Stimulated activated naive CD8-positive, alpha-beta T cell treated with anti-CD3 and anti-CD28 coated beads, Interleukin-15, amount 100 ng/mL, for 72 hours (primary cell): ENCODE data around the gene MSX2.
A peak's percentile ranks its signal among the peaks of the same experiment; 100 is the strongest.

ENCODE experiments used
- ATAC-seq: fragments of 150-1000 bp; cut with Tn5 transposase; 2 replicates; pipeline ENCODE4 v1.10.0; 2021; ENCODE audit warnings: mild to moderate bottlenecking, moderate library complexity
- DNase-seq, 2 donors: peaks; one replicate each; pipeline ENCODE4 v3.0.0; 2021 to 2022
- H3K27ac Mint-ChIP-seq, 2 donors: one replicate each; pipeline ENCODE4 v1.8.0; 2022; ENCODE audit warnings: mild to moderate bottlenecking in 2 of 2, mixed read lengths in 2 of 2, moderate library complexity in 2 of 2
- H3K27me3 Mint-ChIP-seq: one replicate; pipeline ENCODE4 v1.8.0; 2022; ENCODE audit warnings: mixed read lengths
- H3K4me1 Mint-ChIP-seq: one replicate; pipeline ENCODE4 v1.8.0; 2022; ENCODE audit warnings: mild to moderate bottlenecking, mixed read lengths
- H3K4me3 Mint-ChIP-seq, 2 donors: one replicate each; pipeline ENCODE4 v1.8.0; 2022; ENCODE audit warnings: mild to moderate bottlenecking in 2 of 2, mixed read lengths in 2 of 2, moderate library complexity in 1 of 2
- H3K9me3 Mint-ChIP-seq, 2 donors: one replicate each; pipeline ENCODE4 v1.8.0; 2022; ENCODE audit warnings: mixed read lengths in 2 of 2

The MSX2 gene

DNA sequence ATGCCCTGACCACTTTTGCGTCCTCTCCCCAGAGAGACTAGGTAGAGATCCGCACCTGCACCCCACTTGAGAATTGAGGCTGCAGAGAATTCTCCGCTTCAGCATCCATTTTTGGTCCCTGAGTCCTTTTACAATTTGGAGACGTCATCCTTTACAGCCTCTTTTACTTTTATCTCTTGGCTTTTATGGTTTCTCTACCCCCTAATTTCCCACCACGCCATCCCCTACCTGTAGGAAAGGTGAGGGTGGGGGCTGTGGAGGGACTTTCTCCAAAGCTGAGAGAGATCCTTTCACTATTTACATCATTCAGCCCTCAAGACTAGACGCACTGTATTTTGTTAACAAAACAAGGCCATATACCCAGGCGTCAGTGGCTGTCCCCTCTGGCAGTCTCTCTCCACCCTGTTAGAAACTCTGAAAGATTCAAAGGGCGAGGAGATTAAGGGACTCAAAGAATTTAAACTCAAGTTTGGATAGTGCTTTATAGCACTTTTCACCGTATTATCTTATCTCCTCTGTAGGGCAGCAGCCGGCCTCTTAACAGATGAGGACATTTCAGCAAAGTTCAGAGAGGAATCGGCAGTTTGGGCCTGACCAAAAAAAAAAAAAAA is 1.7 kb downstream of the MSX2 start:
- Mint-ChIP-seq H3K9me3 (no peaks in the 10 kb centered on the region), H3K27me3 (peaks cover 99% of the 10 kb centered on the region), H3K4me3 (no peak overlapping the region), H3K27ac (peak overlapping the region in 1 of 2 donors; percentile 71), H3K4me1 (peaks cover 25% of the 10 kb centered on the region)
- no peak for DNase-seq
- no peak for ATAC-seq

DNA sequence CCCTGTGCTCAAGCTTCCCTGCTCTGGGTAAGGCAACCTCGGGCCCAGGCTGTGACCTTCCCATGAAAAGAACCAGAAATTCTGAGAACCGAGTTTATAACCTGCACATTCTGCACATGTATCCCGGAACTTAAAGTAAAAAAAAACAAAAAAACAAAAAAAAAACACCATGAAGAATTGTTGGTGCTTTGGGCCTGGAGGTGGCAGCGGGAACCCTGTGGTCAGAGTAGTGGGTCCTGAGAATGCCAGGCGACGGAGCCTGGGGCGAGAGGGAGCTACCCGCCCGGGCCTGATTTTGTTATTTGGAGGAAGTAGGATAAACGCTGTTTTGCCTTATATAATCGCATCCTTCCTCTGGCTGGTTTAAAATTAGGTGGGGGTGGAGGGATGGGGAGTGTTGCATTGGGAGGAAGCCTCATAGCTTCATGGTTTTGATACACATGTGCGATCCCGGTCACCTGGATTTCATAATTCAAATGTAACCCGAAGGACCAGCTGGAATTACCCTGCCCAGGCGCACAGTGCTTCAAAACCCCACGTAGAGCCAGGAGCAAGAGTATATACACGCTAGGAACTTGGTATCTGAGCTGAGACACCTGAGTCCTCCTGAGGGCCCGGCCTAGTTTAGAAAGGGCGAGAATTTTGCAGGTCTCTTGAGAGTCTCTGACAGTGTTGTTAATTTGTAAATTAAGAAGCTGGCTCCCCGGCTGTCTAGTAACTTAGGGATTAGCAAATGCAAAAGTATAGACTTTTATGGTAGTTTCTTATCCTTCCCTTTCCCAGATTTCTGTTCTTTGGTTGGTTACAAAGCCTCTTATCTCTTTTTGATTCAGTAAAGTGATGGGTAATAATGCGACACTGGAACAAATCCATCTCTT is 2.8 kb downstream of the MSX2 start:
- Mint-ChIP-seq H3K27ac (no peak overlapping the region), H3K9me3 (no peaks in the 10 kb centered on the region), H3K27me3 (peaks cover 99% of the 10 kb centered on the region), H3K4me1 (peaks cover 25% of the 10 kb centered on the region), H3K4me3 (no peak overlapping the region)
- DNase-seq = no peak
- no peak for ATAC-seq

DNA sequence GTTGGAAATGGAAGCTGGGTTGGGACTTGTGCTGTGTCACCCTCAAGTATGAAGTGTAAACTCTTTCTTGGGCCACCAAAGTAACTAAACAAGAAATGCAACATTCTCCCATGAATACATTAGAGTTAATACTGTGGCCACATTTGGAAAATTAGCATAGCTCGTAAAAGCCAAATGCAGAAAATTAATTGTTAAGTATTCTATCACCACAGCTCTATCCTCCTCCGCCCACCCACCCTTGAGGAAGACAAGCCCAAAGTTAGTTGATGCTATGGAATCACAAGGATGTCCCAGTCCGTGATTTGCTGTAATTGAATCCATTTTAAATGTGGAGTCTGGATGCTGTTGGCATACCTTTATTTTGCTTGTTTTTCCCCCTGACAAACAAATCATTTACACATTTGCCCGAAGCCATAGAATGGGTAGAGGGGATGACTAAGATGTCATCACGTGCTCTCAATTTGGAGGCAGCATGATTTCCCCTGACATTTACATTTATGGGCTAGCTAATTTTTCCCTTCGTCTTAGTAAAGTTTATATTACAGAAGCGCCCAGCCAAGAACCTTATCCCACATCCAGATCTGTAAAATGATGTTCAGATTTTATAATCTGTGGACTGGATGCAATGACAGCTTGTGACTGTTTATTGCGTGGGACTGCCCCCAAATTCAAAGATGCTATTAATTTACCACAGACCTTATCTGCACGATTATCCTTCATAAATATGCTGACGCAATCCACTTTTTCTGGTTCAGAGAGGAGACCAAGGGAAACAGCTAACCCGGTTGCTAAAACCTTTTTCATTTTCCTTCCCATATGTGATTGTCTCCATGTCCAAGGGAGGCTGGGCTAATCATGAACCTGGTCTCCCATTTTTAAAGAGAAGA is 3.7 kb downstream of the MSX2 start:
- Mint-ChIP-seq H3K9me3 (no peaks in the 10 kb centered on the region), H3K27ac (no peak overlapping the region), H3K4me3 (no peak overlapping the region), H3K27me3 (peaks cover 99% of the 10 kb centered on the region), H3K4me1 (peaks cover 25% of the 10 kb centered on the region)
- DNase-seq (no peak), ATAC-seq (no peak)

DNA sequence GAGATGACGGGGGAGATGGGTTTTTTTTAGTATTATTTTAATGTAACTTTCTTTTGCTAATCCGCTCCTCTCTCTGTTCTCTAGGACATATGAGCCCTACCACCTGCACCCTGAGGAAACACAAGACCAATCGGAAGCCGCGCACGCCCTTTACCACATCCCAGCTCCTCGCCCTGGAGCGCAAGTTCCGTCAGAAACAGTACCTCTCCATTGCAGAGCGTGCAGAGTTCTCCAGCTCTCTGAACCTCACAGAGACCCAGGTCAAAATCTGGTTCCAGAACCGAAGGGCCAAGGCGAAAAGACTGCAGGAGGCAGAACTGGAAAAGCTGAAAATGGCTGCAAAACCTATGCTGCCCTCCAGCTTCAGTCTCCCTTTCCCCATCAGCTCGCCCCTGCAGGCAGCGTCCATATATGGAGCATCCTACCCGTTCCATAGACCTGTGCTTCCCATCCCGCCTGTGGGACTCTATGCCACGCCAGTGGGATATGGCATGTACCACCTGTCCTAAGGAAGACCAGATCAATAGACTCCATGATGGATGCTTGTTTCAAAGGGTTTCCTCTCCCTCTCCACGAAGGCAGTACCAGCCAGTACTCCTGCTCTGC is 4.8 kb downstream of the MSX2 start:
- no peaks in the 10 kb centered on the region for H3K9me3 Mint-ChIP-seq
- H3K27ac Mint-ChIP-seq = no peak overlapping the region
- no peak for ATAC-seq

DNA sequence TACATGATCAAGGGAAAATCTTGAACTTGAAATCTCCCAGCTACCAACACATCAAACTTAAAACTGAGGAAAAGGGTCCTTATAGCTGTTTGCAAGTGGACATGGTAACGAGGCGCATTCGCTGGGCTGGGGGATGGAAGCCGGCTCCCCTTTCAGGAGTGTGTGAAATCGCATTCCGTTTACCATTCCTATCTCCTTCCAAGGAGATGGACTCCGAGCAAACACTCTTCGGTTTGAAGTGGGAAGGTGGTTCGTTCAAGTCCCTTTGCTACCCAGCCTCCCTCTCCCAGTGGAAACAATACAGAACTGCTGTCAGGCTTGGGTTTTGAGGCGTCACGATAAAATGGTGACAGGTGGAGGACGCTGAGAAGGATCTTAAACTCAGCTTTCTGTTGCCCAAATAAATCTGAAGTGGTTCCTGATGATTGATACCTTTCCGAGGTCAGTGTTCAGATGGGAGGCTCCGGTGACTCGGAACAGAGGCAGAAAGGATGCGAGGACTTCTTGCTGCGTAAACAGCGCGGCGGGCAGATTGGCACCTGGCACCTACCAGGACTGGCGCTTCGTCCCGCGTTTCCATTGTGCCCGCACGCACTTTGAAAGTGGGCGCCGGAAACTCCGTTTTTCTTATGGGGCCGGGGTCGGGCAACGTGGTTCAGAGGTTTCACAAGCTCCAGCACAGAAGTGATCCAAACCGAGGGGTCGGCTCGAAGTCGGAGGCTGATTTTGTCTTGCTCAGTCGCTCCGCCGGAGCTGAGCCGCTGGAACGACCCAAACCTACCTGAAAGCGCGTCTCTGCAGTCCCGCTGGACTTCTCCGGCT is 7.0 kb downstream of the MSX2 start:
- Mint-ChIP-seq H3K27ac (no peak overlapping the region), H3K4me1 (peaks cover 6% of the 10 kb centered on the region), H3K27me3 (peaks cover 99% of the 10 kb centered on the region), H3K9me3 (no peaks in the 10 kb centered on the region), H3K4me3 (no peak overlapping the region)
- ATAC-seq (no peak), DNase-seq (no peak)

More for the DNA sequence above, 4.8 kb downstream of the MSX2 start:
- H3K27me3 Mint-ChIP-seq = peaks cover 99% of the 10 kb centered on the region
- DNase-seq = no peak
- H3K4me3 Mint-ChIP-seq = no peak overlapping the region
- H3K4me1 Mint-ChIP-seq = peaks cover 16% of the 10 kb centered on the region

DNA sequence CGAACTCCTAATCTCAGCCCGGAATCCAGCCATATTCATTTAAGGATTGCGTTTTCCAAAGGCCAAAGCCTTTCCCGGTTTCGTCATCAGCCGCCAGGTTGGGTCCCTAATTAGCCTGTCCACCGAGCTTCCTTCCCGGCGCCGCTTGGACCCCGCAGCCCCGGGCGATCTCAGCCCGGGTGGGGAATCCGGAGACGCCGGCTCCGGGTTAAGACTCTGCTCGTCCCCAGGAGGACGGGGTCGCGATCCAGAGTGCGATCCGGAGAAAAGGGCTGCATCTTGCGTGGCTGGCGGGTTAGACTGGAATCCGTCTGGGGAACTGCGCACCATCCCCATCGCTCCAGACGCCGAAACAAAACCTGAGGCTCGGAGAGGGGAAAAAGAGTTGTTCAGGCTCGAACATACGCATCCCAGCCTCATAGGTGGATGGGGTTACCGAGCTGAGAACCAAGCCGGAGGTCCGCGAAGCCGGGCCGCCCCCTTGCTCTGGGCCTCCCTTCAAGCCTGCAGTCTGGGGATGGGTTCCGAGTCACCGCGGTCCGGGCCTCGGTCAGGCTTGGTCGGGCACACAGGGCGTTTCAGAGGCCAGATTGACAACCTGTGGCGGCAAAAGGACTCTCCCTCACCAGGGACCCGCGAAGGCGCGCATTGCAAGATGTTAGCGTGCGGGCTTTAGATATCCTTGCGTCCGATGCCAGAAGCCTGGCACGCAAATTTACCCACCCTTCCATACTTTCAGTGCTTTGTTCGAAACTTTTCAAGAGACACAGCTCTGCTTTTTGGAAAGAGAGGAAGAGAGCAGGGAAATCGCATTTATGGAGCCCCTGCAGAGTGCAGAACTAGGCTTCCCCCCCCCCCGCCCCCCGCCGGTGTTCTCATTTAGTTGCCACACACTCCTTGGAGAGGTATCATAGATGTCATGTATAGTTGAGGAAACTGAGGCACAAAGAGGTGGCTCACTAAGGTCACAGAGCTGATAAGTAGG is 7.9 kb downstream of the MSX2 start:
- H3K4me1 Mint-ChIP-seq = peaks cover 6% of the 10 kb centered on the region
- DNase-seq (no peak), ATAC-seq (no peak)
- peaks cover 99% of the 10 kb centered on the region for H3K27me3 Mint-ChIP-seq
- no peak overlapping the region for H3K4me3 Mint-ChIP-seq
- H3K27ac Mint-ChIP-seq = no peak overlapping the region
- no peaks in the 10 kb centered on the region for H3K9me3 Mint-ChIP-seq

DNA sequence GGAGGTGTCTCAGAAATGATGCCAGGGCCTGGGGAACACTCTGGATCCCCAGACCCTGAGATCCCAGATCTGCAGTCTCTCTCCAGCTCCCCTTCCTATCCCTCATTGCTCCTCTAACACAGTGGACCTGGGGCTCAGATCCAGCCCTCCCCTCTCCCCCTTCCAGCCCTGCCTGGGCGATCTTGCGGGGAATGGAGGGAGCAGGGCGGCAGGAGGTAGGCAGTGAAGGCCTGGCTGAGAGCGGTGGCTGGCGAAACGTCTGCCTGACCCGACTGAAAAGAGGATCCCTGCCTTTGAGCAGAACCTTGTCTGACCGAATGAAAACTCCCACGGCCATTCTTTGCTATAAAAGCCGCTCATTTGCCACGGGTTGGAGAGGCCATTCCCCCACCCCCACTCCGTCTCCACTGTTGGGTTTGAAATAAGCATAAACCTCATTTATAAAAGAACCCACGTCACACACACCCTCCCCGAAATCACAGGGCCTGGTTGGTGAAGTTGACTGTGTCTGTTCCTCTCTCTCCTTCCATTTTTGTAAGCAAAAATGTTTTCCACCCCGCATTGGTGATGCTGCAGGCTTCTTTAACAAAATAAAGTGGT is 8.8 kb downstream of the MSX2 start:
- ATAC-seq (no peak), DNase-seq (no peak)
- Mint-ChIP-seq H3K27me3 (peaks cover 93% of the 10 kb centered on the region), H3K9me3 (no peaks in the 10 kb centered on the region), H3K4me3 (no peak overlapping the region), H3K27ac (no peak overlapping the region), H3K4me1 (peaks cover 6% of the 10 kb centered on the region)

DNA sequence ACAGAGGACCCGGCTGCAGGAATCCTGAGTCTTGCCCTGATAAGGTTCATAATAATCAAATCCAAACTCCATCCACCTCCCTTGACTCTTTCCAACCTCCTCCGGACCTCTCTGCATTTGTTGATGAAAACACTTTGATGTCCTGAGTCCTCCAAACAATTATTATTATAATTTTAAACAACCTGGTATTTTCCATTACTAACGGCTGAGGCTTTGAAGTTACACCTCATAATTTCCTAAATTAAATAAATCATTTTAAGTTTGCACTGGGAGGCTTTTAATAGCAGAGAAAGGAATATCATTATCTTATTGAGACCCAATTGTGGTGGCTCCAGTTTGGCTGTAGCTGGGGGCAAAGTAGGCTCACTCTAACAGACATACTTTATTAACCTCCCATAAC is 9.5 kb downstream of the MSX2 start:
- Mint-ChIP-seq H3K27ac (no peak overlapping the region), H3K4me1 (peaks cover 6% of the 10 kb centered on the region), H3K4me3 (no peak overlapping the region), H3K9me3 (no peaks in the 10 kb centered on the region), H3K27me3 (peaks cover 87% of the 10 kb centered on the region)
- ATAC-seq (no peak), DNase-seq (no peak)

DNA sequence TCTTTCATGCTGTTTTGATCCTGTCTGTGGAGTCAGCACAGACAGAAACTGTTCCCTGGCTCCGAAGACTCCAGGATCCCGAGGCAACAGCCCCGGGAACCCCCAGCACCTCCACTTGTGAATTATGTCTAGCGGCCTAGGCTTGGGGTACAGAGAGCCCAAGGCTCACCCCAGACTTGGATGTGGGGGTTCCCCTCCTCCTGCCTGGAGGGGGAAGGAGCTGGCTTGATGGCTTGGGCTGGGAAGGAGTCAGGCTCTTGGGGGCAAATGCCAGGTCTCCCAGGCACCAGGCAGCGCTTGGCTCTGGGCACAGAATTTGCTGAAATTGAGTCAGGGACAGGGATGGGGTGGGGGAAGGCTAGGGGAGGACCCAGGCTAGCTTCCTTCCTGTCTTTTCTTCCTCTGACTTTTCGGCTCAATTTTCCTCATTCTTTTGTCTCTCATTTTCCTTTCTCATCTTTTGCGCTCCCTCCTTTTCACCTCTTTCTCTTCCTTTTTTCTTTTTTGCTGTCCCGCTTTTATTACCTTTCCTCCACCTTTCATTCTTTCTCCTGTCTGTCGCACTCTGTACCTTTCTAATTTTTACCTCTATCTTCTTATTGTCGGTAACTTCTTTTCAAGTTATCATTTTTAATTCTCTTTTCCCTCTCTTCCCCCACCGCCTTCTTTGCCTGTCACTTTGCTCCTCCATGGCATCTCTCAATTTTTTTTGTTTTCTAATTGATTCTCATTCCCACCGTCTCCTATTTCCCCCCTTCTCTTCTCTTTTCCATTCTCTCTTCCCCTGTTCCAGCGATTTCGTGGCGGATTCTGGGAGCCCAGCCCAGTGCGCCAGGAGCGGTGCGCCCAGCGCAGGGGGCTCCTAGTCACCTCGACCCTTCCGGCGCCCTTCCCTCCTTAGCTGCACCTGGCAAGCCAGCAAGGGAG is 10.5 kb downstream of the MSX2 start:
- ATAC-seq = no peak
- Mint-ChIP-seq H3K27ac (no peak overlapping the region), H3K4me3 (no peak overlapping the region)

DNA sequence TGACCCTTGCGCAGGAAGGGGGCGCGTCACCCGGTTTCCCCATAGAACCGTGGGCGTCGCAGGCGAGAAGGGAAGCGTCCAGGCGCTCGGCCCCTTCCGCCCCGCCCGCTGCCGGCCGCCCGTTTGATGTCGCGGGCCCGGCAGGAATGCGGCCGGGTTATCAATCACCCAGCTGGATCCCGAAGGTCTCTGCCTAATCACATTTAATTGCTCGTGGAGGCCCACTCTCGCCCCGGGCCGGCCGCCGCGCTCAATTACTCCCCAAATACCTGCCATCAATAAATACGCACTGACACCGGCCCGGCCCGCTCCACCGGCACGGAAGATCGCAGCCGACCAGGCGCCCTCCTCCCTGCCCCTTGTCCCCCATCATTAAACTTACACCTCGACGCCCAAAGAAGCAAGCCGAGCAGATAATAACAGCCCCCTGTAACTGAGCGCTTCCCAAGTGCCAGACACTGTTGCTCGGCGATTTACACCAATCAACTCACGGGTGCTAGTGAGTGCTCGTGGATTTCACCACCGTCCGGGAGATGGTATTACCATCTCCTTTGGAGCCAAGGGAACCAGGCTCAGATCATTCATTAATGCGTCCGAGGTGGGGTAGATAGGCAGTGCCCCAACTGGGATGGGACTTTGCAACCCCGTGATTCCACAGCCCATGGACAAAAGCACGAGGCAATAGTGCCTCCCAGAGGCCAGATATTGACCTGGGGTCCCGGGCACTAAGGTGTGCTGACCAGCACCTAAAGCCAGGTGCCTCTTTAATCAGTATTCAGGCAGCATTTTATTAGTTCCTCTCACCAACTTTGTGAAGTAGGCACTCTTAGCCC is 11.3 kb downstream of the MSX2 start:
- Mint-ChIP-seq H3K9me3 (no peaks in the 10 kb centered on the region), H3K27ac (no peak overlapping the region), H3K4me1 (peaks cover 6% of the 10 kb centered on the region), H3K27me3 (peaks cover 69% of the 10 kb centered on the region), H3K4me3 (no peak overlapping the region)
- ATAC-seq (no peak), DNase-seq (peak in 1 of 2 donors; percentile 13)

More for the DNA sequence above, 10.5 kb downstream of the MSX2 start:
- peaks cover 6% of the 10 kb centered on the region for H3K4me1 Mint-ChIP-seq
- H3K27me3 Mint-ChIP-seq = peaks cover 77% of the 10 kb centered on the region
- H3K9me3 Mint-ChIP-seq = no peaks in the 10 kb centered on the region
- DNase-seq = no peak

DNA sequence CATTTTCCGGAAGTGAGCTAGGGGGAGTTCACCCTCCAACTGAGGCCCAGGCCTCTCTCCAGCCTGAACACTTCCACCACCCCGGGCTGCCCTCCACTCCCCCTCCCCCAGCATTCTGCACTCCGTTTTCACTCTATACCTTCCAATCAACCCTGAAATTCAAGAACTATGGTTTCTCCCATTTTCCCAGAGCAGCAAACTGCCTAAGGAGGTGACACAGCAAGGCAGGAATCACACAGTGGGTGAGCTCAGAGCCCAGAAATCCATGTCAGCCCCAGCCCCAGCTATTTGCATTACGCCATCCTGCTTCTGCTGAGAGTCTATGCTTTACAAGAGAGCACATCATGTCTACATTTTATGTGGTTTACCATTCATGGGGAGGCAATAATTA is 11.9 kb downstream of the MSX2 start:
- no peak for DNase-seq
- Mint-ChIP-seq H3K27me3 (peaks cover 63% of the 10 kb centered on the region), H3K4me3 (no peak overlapping the region), H3K9me3 (no peaks in the 10 kb centered on the region), H3K4me1 (peaks cover 6% of the 10 kb centered on the region), H3K27ac (no peak overlapping the region)
- no peak for ATAC-seq

DNA sequence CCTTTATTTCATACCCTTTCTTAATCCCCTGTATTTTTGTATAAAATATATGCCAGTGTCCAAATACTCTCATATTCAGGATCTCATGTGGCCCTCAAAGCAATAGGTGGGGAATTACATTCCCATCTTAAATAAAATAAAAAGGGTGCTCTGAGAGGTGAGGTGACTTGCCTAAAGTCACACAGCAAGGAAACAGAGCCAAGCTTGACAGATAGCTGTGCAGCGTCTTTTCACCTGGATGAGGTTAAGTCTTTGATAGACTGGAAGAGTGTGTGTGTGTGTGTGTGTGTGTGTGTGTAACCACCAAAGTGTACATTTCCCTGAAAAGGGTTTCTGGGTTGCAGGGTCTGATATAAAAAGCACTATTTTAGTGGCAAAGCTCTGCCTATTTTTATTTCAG is 12.4 kb downstream of the MSX2 start:
- DNase-seq = no peak
- peaks cover 6% of the 10 kb centered on the region for H3K4me1 Mint-ChIP-seq
- no peak overlapping the region for H3K4me3 Mint-ChIP-seq
- H3K27ac Mint-ChIP-seq = no peak overlapping the region
- H3K27me3 Mint-ChIP-seq = peaks cover 58% of the 10 kb centered on the region
- H3K9me3 Mint-ChIP-seq = no peaks in the 10 kb centered on the region
- no peak for ATAC-seq
